ENCODE measurements around the gene ARPC2.

The ARPC2 gene

DNA sequence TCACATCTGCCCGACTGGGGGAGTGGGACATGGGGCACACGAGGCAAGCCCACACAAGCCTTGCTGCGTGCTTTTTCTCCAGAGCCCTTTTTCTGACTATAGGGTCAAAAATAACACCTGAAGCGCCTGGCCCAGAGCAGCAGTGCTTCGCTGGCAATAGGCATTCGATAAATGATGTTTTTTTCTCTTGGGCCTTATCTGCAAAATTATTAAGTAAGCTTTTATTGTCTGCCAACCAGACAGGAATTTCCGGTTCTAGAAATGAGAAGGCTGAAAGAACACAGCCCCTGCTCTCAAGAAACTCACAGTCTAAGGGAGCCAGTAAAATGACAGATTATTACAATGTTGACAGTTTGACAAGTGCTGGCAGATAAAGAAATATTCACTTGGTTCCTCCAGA lies 78.0 kb downstream of the ARPC2 start:
- DNase-seq (ENCODE audit: low read depth), result peak; percentile 19
- TF ChIP-seq, protein P1, sequence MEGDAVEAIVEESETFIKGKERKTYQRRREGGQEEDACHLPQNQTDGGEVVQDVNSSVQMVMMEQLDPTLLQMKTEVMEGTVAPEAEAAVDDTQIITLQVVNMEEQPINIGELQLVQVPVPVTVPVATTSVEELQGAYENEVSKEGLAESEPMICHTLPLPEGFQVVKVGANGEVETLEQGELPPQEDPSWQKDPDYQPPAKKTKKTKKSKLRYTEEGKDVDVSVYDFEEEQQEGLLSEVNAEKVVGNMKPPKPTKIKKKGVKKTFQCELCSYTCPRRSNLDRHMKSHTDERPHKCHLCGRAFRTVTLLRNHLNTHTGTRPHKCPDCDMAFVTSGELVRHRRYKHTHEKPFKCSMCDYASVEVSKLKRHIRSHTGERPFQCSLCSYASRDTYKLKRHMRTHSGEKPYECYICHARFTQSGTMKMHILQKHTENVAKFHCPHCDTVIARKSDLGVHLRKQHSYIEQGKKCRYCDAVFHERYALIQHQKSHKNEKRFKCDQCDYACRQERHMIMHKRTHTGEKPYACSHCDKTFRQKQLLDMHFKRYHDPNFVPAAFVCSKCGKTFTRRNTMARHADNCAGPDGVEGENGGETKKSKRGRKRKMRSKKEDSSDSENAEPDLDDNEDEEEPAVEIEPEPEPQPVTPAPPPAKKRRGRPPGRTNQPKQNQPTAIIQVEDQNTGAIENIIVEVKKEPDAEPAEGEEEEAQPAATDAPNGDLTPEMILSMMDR (conservative IDR thresholded peaks at IDR 0.05; ENCODE audit: low read depth, low read length), result no peak
- H3K4me3 ChIP-seq (ENCODE audit: low read depth, low read length), result no peak overlapping the region

DNA sequence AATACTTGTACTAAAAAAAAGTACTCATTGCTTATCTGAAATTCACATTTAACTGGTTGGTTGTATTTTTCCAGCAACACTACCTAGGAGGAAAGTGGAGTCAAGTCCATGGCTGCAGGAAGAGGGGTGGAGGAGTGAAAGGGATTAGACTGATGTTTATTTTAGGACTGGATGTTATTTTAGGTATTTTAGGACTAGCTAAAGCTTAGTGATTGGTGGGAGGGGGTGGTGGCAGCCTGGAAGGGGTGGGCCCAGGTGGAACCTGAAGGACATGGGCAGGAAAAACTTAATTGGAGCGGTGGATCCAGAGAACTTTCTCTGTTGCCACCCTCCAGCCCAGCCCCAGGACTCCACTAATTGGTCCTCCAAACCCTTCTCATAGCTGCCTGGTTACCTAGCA lies 79.2 kb downstream of the ARPC2 start:
- DNase-seq (ENCODE audit: low read depth), result no peak
- no peak overlapping the region for H3K4me3 ChIP-seq (ENCODE audit: low read depth, low read length)
- TF ChIP-seq, protein P1 (conservative IDR thresholded peaks at IDR 0.05; ENCODE audit: low read depth, low read length), result no peak

DNA sequence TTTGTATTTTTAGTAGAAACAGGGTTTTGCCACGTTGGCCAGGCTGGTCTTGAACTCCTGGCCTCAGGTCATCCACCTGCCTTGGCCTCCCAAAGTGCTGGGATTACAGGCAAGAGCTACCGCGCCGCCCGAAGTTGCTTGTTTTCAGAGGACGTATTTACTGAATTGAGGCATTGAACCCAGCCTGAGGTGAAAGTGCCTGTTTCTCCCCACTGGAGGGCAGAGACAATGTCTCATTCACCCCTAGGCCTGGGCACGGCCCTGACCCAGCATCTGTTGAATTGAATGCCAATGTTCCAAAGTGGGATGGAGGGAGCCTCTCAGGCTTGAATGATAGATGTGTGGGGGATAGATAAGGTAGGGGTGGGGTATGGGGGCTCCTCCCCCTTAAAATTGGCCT lies 79.9 kb downstream of the ARPC2 start:
- DNase-seq (ENCODE audit: low read depth), result no peak
- TF ChIP-seq, protein P1 (conservative IDR thresholded peaks at IDR 0.05; ENCODE audit: low read depth, low read length), result no peak
- no peak overlapping the region for H3K4me3 ChIP-seq (ENCODE audit: low read depth, low read length)

DNA sequence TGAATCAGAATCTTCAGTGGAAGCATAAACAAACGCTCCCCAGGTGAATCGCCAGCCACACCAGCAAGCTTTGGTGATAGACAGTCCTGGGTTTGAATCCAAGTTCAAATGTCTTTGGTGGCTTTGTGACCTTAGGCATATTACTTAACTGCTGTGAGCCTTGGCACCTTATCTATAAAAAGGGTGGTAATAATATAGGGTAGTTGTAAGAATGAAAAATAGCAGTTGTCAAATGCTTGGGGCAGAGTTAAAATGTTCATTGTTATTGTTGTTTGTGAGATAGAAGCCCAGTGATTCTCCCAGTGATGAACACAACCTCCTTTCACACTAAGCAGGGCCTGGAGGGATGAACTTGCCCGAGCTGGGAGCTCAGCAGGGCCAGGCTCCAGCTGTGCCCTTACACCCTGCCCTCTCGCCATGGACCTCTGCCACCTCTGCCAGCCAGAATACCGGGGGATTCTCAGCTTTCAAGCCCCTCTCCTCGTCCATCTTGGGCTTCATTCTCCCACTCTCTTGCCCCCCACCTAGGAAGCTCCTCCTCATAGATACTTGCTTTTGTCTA lies 81.4 kb downstream of the ARPC2 start:
- H3K4me3 ChIP-seq (ENCODE audit: low read depth, low read length), result no peak overlapping the region
- TF ChIP-seq, protein P1 (conservative IDR thresholded peaks at IDR 0.05; ENCODE audit: low read depth, low read length), result no peak
- DNase-seq (ENCODE audit: low read depth), result no peak

- DNase-seq (ENCODE audit: low read depth), result no peak
- no peak overlapping the region for H3K4me3 ChIP-seq (ENCODE audit: low read depth, low read length)
Measured at GRCh38 chr2:218300141-218300540, 83.2 kb downstream of the ARPC2 start.

DNA sequence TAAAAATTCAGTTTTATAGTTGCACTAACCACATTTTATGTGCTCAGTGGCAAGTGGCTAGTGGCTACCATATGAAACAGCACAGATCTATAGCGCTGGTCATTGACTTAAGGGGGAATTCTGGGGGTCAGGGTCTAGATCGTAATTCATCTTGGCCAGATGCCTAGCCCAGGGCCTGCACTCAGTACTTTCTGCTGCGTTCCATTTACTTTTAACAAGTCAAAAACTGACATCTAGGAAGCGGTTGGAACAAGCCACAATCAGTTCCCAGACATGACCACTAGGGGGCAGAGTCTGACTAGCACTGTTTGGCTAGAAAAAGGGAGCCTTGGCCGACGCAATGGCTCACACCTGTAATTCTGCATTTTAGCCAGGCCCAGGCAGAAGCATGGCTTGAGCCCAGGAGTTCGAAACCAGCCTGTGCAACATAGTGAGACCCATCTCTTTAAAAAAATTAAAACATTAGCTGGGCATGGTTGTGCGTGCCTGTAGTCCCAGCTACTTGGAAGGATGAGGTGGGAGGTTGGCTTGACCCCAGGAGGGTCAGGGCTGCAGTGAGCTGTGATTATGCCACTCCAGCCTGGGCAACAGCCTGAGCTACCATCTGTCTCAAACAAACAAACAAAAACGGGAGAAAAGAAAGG lies 84.3 kb downstream of the ARPC2 start:
- TF ChIP-seq, protein P1 (conservative IDR thresholded peaks at IDR 0.05; ENCODE audit: low read depth, low read length), result peak; percentile 95
- peak; percentile 91 for DNase-seq (ENCODE audit: low read depth)
- no peak overlapping the region for H3K4me3 ChIP-seq (ENCODE audit: low read depth, low read length)

More at GRCh38 chr2:218300141-218300540, 83.2 kb downstream of the ARPC2 start:
- TF ChIP-seq, protein P1 (conservative IDR thresholded peaks at IDR 0.05; ENCODE audit: low read depth, low read length), result no peak
